Measurements from ENCODE around the gene ATP2A2.

ATP2A2 gene

GRCh38 chr12:110262442-110263388 lies 18.3 kb upstream of the ATP2A2 start:
- no peak for DNase-seq (ENCODE audit: low spot score)

DNA sequence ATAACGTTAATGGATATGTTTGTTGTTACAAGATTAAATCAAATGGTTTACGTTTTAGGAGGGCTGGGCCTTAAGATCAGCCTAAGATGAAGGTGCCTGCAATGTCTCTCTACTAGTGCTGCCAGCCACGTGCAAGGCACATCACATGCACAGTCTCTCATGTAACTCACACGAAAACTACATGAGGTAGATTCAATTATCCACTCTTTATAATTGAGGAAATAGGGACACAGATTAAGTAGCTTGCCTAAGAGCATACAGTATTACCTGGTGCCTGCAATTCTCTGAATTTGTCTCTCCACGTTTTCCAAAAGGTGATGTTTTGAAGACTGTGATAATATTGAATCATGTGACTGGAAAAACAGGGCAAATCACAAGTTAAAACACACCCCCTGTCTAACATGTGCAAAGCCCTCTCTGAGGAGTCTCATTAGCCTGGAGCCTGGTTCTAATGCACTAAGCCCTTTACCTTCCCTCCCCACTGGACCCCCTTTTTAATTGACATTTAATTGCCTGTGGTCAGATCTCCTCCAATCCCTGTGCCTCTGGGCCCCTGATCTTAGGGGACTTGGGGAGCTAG lies 14.6 kb upstream of the ATP2A2 start:
- DNase-seq (ENCODE audit: low spot score), result no peak

GRCh38 chr12:110266980-110267620 lies 13.9 kb upstream of the ATP2A2 start:
- no peak for DNase-seq (ENCODE audit: low spot score)

DNA sequence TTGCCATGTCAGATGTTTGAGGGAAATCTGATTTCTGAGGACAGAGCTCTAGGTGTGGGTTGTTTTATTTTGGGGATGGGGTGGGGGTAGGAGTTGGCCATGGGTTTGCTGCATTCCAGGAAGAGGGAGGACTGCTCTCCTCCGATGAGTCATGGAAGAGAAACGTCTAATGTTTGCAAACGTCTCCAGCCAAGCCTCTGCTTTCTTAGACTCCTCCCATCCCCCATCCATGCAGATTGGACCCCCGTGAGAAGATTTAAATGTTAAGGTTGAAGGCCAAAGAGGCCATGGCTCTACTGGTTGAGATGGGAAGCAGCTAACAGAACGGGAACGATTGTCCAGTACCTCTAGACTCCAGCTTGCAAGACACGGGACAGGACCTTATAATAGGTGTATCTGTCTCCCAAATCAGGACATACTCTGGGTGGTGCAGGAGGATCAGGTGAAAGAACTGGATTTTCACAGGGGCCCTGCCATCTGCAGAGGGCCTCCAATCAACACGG lies 11.4 kb upstream of the ATP2A2 start:
- DNase-seq (ENCODE audit: low spot score), result no peak

- no peak for DNase-seq (ENCODE audit: low spot score)
Observed at GRCh38 chr12:110270125-110270962, 10.7 kb upstream of the ATP2A2 start.

DNA sequence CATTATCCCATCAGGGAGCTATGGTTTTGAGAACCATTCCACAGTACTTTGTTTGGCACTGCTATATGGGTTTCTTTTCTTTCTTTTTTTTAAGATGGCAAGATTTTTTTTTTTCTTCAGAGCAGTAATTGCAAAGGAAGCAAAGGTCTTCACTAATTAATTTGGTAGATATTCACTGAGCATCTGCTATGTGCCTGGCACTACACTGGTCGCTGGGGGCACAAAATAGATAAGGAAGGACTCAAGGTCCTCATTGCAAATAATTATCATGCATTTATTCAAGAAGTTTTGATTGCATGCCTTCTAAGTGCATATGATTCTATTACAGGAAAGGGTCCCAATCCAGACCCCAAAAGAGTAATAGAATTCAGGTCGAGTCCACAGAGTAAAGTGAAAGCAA lies 10.0 kb upstream of the ATP2A2 start:
- no peak for DNase-seq (ENCODE audit: low spot score)

DNA sequence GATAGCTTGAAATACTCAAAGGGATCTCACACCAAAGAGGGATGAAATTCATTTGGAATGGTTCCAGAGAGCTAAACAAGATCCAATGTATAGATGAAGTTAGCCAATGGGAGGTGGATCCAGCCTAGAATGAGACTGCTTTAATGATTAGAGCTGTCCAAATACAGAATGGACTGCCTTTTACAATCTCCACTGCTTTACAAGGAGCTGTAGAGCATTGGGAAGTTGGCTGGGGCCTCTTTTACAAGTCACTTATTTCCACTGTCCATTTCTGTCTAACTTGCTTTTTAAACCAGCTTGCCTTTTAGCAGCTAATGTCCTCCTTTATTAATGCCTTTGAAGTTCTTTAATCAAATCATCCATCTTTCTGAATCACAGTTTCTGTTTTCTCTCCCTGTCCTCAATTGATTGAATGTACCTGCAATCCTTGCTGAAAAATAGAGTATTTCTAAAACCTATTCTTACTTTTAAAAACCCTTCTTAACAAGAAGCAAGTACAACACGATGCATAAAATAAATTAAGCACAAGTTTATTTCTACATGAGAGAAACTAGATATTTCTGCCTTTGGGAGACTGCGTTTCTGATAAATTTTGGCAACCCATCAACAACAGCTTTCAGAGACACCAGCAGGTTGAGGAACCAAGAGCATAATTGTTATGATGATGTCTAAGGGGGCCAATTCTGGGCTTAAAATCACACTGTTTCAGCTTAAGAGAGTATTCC lies 3.4 kb upstream of the ATP2A2 start:
- DNase-seq (ENCODE audit: low spot score), result no peak

DNA sequence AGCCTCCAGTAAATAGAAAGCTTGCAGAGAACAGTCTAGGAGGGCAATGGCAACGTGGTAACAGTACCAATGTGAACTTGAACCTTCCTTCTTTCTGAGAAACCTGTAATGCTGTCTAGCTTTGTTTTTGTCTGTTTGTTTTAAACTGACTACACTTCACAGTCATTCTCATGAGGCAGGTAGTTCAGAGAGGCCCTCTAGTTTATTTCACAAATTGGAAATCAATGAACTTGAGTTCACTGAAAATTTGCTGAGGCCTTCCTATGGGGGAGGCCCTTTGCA lies 2.9 kb upstream of the ATP2A2 start:
- DNase-seq (ENCODE audit: low spot score), result no peak

DNA sequence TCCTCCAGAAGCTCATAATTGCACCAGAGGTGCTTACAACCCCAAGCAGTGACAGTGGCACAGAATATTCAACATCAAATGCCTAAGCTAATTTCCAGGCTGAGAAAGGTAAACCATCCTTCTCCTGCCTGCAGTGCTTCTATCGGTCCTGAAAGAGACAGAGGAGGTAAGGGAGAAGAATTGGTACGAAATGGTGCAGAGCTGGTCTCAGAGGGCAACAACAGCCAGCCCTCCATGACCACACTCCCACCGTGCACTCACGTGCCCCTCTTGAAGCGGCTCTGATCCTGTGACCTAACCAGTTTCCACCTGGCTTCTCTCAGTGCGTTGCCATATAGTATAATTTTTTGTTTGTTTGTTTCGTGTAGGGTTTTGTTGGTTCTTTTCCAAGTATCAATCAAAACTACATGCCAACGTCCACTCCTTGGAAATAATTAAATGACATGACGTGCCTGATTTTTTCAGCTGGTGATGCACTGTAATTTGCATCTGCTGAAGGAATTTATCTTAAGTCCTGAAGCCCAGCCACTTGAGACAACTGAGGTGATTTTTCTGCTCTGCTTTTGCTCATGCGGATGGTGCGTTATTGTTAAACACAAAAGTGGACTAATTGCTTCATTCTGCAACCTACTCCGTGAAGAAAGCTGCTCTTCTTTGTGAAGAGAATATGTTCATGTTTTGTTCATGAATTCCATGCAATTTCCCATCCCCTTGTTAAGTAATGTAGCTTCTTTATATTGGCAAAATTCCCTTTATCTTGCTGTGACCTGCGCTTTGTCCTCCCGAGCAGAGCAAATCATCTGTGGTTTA lies 1.3 kb upstream of the ATP2A2 start:
- DNase-seq (ENCODE audit: low spot score), result no peak

GRCh38 chr12:110280392-110280778 lies 662 bp upstream of the ATP2A2 start:
- peak; percentile 78 for DNase-seq (ENCODE audit: low spot score)

DNA sequence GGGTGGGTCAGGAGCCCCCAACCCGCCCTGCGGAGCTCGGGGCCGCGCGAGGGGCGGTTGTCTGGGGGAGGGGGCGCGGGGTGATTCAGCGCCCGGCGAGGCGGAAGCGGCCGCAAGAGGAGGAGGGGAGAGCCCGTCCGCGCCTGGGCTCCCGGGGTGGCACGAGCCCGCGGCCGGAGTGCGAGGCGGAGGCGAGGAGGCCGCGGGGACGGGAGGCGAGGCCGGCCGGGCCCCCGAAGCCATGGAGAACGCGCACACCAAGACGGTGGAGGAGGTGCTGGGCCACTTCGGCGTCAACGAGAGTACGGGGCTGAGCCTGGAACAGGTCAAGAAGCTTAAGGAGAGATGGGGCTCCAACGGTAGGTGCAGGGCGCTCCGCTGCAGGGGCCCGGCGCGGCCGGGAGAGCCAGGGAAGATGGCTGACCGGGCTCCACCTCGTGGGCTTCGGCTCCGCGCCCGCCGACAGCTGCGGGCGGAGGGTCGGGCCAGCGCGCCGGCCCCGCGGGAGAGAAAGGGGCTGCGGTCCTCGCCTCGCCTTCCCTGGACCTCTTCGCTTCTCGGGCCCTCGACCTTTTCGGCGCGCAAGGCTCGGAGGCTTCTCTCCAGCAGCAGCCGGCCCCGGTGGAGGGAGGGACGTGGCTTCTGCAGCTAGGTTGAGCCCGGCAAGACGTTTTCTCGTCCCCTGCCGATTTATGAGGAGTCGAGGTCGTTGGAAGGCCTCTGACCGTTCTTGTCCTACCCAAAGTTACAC lies 677 bp downstream of the ATP2A2 start:
- DNase-seq (ENCODE audit: low spot score), result peak; percentile 72

DNA sequence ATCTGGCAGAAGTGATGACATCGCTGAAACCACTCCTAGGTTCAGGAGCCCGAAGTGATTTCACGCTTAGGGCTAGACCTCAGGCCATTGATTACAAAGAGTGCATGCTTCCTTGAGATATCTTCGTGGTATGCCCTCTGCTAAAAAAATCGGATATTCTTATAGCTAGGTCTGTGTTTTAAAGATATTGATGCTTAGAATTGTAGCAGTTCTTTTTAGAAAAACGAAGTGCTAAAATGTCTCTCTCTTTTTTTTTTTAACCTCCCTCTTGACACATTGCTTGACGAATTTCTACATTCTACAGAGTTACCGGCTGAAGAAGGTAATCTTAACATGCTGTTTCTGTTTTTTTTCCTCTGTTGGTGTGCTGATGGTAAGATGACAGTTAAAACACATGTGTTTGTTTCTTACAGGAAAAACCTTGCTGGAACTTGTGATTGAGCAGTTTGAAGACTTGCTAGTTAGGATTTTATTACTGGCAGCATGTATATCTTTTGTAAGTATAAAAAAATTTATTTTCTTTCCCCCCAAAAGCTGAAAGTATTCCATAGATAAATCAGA lies 1.3 kb downstream of the ATP2A2 start:
- peak; percentile 34 for DNase-seq (ENCODE audit: low spot score)

GRCh38 chr12:110282956-110283817 lies 2.1 kb downstream of the ATP2A2 start:
- peak; percentile 39 for DNase-seq (ENCODE audit: low spot score)

GRCh38 chr12:110284597-110284996 lies 3.5 kb downstream of the ATP2A2 start:
- no peak for DNase-seq (ENCODE audit: low spot score)

GRCh38 chr12:110286623-110287022 lies 5.6 kb downstream of the ATP2A2 start:
- no peak for DNase-seq (ENCODE audit: low spot score)

DNA sequence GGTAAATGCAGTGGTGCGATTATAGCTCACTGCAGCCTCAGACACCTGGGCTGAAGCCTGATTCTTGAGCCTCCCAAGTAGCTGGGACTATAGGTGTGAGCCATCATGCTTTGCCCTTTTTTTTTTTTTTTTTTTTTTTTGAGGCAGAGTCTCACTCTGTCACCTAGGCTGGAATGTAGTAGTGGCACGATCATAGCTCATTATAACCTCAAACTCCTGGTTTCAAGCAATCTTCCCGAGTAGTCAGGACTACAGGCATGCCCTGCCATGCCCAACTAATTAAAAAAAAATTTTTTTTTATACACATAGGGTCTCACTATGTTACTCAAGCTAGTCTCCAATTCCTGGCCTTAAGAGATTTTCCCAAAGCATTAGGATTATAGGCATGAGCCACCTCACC lies 6.9 kb downstream of the ATP2A2 start:
- DNase-seq (ENCODE audit: low spot score), result no peak

GRCh38 chr12:110289044-110289710 lies 8.1 kb downstream of the ATP2A2 start:
- no peak for DNase-seq (ENCODE audit: low spot score)

DNA sequence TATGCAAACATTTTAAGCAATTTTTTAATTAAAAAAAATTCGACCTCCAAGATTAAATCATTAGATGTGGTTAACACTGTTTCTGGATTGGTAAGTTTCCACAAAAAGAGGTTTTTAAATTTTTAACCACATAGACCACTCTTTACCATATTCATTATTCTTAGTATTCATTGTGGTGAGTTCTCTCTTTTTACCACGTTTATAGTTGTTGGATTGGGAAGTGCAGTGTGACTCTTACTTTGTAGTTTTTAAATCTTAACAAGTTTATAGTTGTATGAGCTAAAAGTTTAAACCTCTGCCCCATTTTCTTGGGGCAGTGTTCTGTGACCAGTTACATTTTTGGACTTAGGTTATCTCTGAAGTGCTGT lies 8.6 kb downstream of the ATP2A2 start:
- no peak for DNase-seq (ENCODE audit: low spot score)
